Measurements from ENCODE around the gene NDUFV2.
"Not testable (repeated sequence)": the region's sequence is repeated elsewhere in the genome, so short reads cannot be mapped to it uniquely, and the experiment has no call there.

The NDUFV2 gene

GRCh38 chr18:9160014-9160413 is 57.5 kb downstream of the NDUFV2 start:
- no peak for DNase-seq

GRCh38 chr18:9162663-9163062 is 60.2 kb downstream of the NDUFV2 start:
- DNase-seq, result not testable (repeated sequence)

- not testable (repeated sequence) for DNase-seq
Observed at GRCh38 chr18:9164149-9164548, 61.6 kb downstream of the NDUFV2 start.

- DNase-seq, result not testable (repeated sequence)
Observed at GRCh38 chr18:9165883-9166282, 63.4 kb downstream of the NDUFV2 start.

- DNase-seq, result not testable (repeated sequence)
Observed at GRCh38 chr18:9169515-9169914, 67.0 kb downstream of the NDUFV2 start.

GRCh38 chr18:9171919-9172318 is 69.4 kb downstream of the NDUFV2 start:
- not testable (repeated sequence) for DNase-seq

GRCh38 chr18:9172506-9173127 is 70.1 kb downstream of the NDUFV2 start:
- no peak for DNase-seq

- no peak for DNase-seq
Observed at GRCh38 chr18:9173770-9174233, 71.3 kb downstream of the NDUFV2 start.

GRCh38 chr18:9174302-9174701 is 71.8 kb downstream of the NDUFV2 start:
- no peak for DNase-seq

- DNase-seq, result no peak
Observed at GRCh38 chr18:9175115-9175514, 72.6 kb downstream of the NDUFV2 start.

- no peak for DNase-seq
Observed at GRCh38 chr18:9177031-9177430, 74.5 kb downstream of the NDUFV2 start.

GRCh38 chr18:9177466-9177865 is 75.0 kb downstream of the NDUFV2 start:
- DNase-seq, result no peak

GRCh38 chr18:9178557-9178956 is 76.1 kb downstream of the NDUFV2 start:
- DNase-seq, result no peak

GRCh38 chr18:9181275-9181674 is 78.8 kb downstream of the NDUFV2 start:
- DNase-seq, result no peak

- no peak for DNase-seq
Observed at GRCh38 chr18:9182852-9183399, 80.4 kb downstream of the NDUFV2 start.

Measured in CD4-positive, alpha-beta T cell treated with Interleukin-21 for 1 hour (primary cell).